ENCODE results near the gene HSH2D. TPM values are rescaled to one million over a fixed set of nuclear protein-coding genes. Genes with fewer than 3 reads are reported as not detected.

Gene HSH2D
- total RNA-seq, 1 experiment from 2014 or later: 0.23 TPM

- no peak for TF ChIP-seq CTCF (IDR thresholded peaks at IDR 0.05; ENCODE audit: insufficient read depth in 1 of 2, low read depth in 1 of 2, low read length in 1 of 2, severe bottlenecking in 1 of 2, unreplicated experiment in 1 of 2)
- Mint-ChIP-seq H3K27ac (ENCODE audit: unreplicated experiment) (no peak overlapping the region), H3K27me3 (ENCODE audit: insufficient read depth, unreplicated experiment) (no peaks in the 10 kb centered on the region), H3K9me3 (ENCODE audit: unreplicated experiment) (no peaks in the 10 kb centered on the region), H3K4me1 (ENCODE audit: low read depth, unreplicated experiment) (no peaks in the 10 kb centered on the region), H3K4me3 (ENCODE audit: unreplicated experiment) (no peak overlapping the region), H3K36me3 (ENCODE audit: insufficient read depth, unreplicated experiment) (no peaks in the 10 kb centered on the region)
- BruUV-seq (replicated peaks): no TSS peak
- no peak overlapping the region for H3K4me3 ChIP-seq (ENCODE audit: low read depth, low read length)
- no peak for DNase-seq
- H3K9me3 ChIP-seq: no peaks in the 10 kb centered on the region
- no peaks in the 10 kb centered on the region for H3K36me3 ChIP-seq (ENCODE audit: control insufficient read depth, insufficient read depth, low read length)
- intact Hi-C loops (cut with micrococcal nuclease; ENCODE audit: unreplicated experiment): no loop called here
- ChIA-PET CTCF (interaction anchor here (0.6 kb wide), 1 partner anchor 535 kb away, joined by 5 read pairs; no protein-coding TSS in a partner anchor), POLR2A (no interaction called here)
- H3K4me1 ChIP-seq: no peaks in the 10 kb centered on the region
- H3K27me3 ChIP-seq (replicated peaks; ENCODE audit: control insufficient read depth, insufficient read depth, low read length): no peaks in the 10 kb centered on the region
These were observed 11.6 kb downstream of the HSH2D start for GRCh38 chr19:16155128-16155527.

- H3K9me3 ChIP-seq: no peaks in the 10 kb centered on the region
- Mint-ChIP-seq H3K4me3 (ENCODE audit: unreplicated experiment) (no peak overlapping the region), H3K4me1 (ENCODE audit: low read depth, unreplicated experiment) (no peaks in the 10 kb centered on the region), H3K27me3 (ENCODE audit: insufficient read depth, unreplicated experiment) (no peaks in the 10 kb centered on the region), H3K27ac (ENCODE audit: unreplicated experiment) (no peak overlapping the region), H3K9me3 (ENCODE audit: unreplicated experiment) (no peaks in the 10 kb centered on the region), H3K36me3 (ENCODE audit: insufficient read depth, unreplicated experiment) (no peaks in the 10 kb centered on the region)
- no peak for DNase-seq
- no peak overlapping the region for H3K4me3 ChIP-seq (ENCODE audit: low read depth, low read length)
- POLR2A ChIA-PET: interaction anchor here (0.7 kb wide), 1 partner anchor 48 kb away, joined by 4 read pairs; no protein-coding TSS in a partner anchor
- no peak for TF ChIP-seq CTCF (IDR thresholded peaks at IDR 0.05; ENCODE audit: insufficient read depth in 1 of 2, low read depth in 1 of 2, low read length in 1 of 2, severe bottlenecking in 1 of 2, unreplicated experiment in 1 of 2)
- H3K36me3 ChIP-seq (ENCODE audit: control insufficient read depth, insufficient read depth, low read length): no peaks in the 10 kb centered on the region
- no TSS peak for BruUV-seq (replicated peaks)
- CTCF ChIA-PET: no interaction called here
- no peaks in the 10 kb centered on the region for H3K27me3 ChIP-seq (replicated peaks; ENCODE audit: control insufficient read depth, insufficient read depth, low read length)
- intact Hi-C loops (cut with micrococcal nuclease; ENCODE audit: unreplicated experiment): no loop called here
- peaks cover 5% of the 10 kb centered on the region; the same call in 1 of the 2 replicates for H3K4me1 ChIP-seq
These were observed 13.4 kb downstream of the HSH2D start for GRCh38 chr19:16156904-16157303.

- Mint-ChIP-seq H3K4me3 (ENCODE audit: unreplicated experiment) (no peak overlapping the region), H3K27ac (ENCODE audit: unreplicated experiment) (no peak overlapping the region), H3K36me3 (ENCODE audit: insufficient read depth, unreplicated experiment) (no peaks in the 10 kb centered on the region), H3K4me1 (ENCODE audit: low read depth, unreplicated experiment) (no peaks in the 10 kb centered on the region), H3K27me3 (ENCODE audit: insufficient read depth, unreplicated experiment) (no peaks in the 10 kb centered on the region), H3K9me3 (ENCODE audit: unreplicated experiment) (no peaks in the 10 kb centered on the region)
- no peak for TF ChIP-seq CTCF (IDR thresholded peaks at IDR 0.05; ENCODE audit: insufficient read depth in 1 of 2, low read depth in 1 of 2, low read length in 1 of 2, severe bottlenecking in 1 of 2, unreplicated experiment in 1 of 2)
- Histone ChIP-seq H3K27me3 (replicated peaks; ENCODE audit: control insufficient read depth, insufficient read depth, low read length) (no peaks in the 10 kb centered on the region), H3K9me3 (no peaks in the 10 kb centered on the region), H3K4me1 (peaks cover 5% of the 10 kb centered on the region; the same call in 1 of the 2 replicates), H3K4me3 (ENCODE audit: low read depth, low read length) (no peak overlapping the region), H3K36me3 (ENCODE audit: control insufficient read depth, insufficient read depth, low read length) (no peaks in the 10 kb centered on the region)
- CTCF ChIA-PET: interaction anchor here (0.6 kb wide), 1 partner anchor 1066 kb away, joined by 4 read pairs; no protein-coding TSS in a partner anchor
- no TSS peak for BruUV-seq (replicated peaks)
- intact Hi-C loops (cut with micrococcal nuclease; ENCODE audit: unreplicated experiment): no loop called here
- no peak for DNase-seq
- POLR2A ChIA-PET: no interaction called here
These were observed 14.1 kb downstream of the HSH2D start for GRCh38 chr19:16157601-16158000.

Data from Caco-2 (cell line).